DMS79 (cell line): Measurements from ENCODE around the gene TPO.

Experiments
- DNase-seq: peaks from one replicate; lab custom pipeline; 2025; lab: John Stamatoyannopoulos, UW

TPO gene

DNA sequence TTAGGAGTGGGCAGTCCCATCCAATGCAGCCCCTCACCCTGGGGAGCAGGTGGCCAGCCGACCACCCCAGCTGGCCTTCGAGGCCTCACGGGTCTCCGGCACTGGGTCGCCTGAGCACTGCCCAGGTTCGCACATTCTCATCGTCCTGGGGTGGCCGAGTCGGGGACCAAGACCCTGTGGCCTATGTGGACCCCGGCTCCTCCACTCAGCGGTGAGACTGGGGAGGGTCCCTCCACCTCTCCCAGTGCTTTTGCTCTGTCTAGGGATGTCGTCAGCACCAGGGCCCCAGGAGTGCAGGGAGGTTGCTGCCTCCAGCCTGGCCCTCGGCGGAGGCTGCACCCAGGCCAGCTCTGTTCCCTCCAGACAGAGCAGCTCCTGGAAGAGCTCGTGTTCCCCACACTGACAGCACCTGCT is 89.6 kb downstream of the TPO start:
- no peak for DNase-seq

DNA sequence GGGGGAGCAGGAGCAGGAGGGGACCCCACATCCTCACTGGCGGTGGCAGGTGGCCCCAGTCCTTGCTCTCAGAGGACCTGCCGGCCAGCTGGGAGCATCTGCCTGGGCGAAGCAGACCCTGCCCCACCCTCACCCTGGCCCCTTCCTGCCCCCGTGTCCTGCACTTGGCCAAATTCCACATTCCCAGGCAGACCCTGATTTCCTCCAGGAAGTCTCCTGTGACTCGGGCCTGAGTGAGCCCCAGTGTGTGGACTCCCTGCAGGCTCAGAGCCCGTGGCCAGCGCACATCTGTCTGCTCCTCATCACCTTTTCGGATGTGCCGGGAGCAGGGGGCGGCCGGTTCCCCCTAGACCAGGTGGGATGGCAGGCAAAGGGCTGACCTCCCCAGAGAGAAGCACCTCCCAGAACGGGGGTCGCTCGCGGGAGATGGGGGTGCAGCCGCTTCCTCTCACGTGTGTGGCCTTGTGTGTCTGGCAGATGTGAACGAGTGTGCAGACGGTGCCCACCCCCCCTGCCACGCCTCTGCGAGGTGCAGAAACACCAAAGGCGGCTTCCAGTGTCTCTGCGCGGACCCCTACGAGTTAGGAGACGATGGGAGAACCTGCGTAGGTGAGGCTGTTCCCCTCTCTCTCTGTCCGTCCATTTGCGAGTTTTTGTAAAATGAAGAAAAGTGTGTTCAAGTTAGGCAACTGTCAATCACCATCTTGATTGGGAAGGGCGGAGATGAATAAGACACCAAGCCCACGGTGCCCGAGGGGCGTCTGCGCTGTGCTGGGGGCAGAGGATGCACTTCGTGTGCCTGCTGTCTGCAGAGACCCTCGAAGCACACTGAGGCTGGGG is 90.4 kb downstream of the TPO start:
- DNase-seq = no peak

DNA sequence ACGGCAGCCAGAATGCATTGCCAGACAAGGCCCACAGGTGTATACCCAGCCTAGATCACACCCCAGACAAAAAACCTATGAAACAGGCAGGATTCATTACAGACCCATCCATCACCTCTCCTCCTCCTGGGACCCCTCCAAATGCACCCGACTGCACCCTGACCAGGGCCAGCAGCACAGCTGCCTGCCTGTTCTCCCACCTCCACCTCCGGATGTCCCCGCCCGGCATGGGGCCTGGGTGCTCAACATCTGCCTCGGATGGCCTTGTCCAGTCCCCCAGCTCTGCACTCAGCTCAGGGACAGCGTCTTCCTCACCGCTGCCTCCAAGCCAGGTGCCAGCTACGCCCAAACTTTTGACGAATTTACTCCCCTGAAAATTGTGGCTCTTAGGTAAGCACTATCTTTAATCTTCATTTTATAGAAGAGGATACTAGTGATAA is 91.1 kb downstream of the TPO start:
- no peak for DNase-seq

DNA sequence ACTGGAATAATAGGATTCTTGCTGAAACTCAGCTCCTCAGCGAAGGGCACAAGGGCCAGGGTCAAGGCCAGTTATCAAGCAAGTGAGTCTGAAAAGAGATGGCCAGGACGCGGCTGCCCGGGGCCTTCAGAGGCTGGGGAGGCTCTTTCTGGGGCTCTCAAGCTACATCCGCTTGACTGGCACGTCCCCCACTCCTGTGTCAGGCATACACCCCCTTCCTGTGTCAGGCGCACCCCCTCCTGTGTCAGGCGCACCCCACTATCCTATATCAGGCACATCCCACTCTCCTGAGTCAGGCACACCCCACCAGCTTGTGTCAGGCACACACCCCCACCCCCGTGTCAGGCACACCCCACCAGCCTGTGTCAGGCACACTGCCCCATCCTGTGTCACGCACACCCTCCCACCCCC is 91.8 kb downstream of the TPO start:
- DNase-seq = no peak

DNA sequence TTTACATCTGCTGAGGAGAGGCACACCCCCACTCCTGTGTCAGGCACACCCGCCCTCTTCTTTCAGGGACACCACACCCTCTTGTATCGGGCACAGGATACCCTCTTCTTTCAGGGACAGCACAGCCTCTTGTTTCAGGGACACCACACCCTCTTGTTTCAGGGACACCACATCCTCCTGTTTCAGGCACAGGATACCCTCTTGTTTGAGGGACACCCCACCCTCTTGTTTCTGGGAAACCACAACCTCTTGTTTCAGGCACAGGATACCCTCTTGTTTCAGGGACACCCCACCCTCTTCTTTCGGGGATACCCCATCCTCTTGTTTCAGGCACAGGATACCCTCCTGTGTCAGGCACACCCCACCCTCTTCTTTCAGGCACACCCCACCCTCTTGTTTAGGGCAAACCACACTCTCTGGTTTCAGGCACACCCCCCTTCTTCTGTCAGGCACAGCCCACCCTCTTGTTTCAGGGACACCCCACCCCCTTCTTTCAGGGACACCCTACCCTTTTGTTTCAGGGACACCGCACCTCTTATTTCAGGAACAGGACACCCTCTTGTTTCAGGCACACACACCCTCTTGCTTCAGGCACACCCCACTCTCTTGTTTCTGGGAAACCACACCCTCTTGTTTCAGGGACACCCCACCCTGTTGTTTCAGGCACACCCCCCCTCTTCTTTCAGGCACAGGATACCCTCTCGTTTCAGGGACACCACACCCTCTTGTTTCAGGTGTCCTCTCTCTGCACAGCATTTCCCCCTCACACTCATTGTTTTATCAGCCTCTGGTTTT is 96.2 kb downstream of the TPO start:
- DNase-seq = no peak

DNA sequence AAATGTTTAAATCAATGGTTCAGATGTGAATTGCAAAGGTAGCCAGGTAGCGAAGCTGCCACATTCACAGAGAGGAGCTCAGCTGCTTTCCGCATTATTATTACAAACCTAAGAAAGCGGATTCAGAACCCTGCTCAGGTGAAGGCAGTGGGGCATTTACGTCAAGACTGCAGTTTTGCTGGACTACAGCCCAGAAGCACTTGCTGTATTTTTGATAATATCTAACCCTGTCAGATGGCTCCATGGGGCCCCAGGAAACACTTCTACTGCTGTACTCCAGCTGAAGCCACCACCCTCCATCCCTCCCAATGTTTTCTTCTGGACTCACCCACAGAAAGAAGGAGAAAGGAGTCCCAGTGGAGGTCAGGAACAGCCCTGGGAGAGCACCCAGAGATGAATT is 96.9 kb downstream of the TPO start:
- DNase-seq = peak; percentile 21

DNA sequence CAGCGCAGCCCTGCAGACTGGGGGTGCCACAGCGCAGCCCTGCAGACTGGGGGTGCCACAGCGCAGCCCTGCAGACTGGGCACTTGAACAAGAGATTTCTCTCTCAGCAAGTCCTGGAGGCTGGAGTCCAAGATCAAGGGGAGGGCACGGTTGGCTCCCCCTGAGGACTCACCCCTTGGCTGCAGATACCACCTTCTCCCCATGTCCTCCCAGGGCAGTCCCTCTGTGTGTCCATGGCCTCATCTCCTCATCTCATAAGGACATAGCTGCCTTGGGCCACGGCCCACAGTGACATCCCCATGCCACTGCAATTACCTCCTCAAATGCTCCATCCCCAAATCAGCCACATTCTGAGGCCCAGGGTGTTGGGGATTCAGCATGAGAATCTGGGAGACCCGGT is 98.2 kb downstream of the TPO start:
- DNase-seq = no peak

DNA sequence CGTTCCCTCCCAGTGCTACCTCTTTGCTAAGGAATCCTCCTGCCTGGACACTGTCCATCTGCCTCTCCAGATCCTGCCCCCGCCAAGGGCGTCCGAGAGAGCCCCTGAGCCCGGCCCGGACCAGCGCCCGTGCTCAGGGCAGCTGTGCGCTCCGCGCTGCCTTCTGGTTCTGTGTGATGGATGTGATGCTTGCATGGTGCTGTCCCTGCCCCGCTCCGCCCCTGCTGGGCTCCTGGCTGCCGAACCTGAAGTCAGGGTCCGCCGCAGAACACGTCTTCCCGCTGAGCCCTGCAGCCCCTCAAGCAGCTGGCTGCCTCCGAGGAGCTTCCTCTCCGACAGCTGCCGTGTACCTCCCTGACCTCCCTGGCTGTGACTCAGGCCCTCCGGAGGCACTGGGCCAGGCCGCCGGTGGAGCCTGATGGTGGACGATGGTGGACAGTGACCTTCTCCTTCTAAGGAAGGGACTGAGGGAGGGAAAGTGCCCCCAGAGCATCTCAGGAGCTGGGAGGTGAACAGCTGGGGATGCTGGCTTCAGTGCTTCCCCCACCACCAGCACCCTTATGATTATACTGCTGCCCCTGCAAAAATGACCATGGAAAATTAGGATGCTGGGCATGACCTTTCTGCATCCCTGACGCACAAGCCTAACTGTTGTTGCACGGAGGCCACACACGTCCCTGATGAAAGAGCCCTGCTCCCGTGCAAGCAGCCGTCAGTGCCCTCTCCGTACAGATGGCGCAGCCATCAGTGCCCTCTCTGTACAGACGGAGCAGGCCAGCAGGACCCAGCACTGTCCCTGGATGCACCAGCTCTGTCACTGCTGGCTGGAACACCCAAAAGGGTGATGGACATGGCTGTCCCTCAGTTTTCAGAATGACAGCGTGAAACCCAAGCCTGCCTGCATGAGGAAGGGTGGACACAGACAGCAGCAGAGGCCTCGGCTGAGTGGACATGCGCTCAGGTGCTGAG is 99.3 kb downstream of the TPO start:
- no peak for DNase-seq

DNA sequence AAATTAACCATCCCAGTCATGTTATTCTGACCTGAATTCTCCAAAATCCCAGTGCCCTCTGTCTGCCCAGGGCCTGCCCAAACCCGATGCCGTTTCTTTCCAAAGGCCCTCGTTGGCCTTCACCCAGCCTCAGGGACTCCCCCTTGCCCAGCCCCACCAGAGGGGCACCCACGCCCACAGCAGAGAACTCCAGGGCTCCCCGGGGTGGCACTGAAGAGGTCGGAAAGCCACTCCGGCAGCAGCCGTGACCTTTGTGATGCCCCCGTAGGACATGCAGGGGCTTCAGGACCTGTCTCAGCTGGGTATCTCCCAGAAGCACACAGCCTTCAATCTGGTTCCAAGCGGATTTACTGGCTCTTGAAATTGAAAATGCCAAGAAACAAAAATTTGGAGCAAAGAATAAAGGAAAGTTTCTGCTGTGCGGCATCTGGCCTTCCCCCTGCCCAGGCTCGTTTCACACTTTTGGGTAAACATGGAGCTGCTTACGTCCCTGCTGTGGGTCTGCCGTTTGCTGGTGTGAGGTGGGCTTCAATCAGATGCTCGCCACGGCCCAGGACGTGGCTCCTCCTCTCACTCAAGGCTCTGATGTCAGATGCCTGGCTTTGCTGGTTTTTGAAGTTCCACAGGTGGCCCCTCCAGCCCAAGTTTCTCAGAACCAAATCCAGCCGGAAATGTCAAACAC is 101.3 kb downstream of the TPO start:
- no peak for DNase-seq

DNA sequence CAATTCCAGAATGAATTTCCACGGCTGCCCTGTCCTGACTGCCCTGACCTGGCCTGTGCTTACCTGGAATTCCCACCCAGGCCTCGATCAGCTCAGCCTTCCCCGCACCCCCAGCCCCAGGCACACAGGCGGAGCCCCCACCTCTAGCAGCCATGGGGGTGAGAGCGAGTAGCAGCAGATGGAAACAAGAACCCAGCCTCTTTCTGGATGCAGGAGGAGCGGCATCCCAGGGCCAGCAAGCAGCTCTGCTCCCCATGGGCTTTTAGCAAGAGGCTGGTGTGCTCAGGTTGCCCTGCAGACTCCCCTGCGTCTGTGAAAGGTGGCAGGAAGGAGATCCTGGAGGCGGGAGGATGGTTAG is 101.8 kb downstream of the TPO start:
- DNase-seq = no peak

DNA sequence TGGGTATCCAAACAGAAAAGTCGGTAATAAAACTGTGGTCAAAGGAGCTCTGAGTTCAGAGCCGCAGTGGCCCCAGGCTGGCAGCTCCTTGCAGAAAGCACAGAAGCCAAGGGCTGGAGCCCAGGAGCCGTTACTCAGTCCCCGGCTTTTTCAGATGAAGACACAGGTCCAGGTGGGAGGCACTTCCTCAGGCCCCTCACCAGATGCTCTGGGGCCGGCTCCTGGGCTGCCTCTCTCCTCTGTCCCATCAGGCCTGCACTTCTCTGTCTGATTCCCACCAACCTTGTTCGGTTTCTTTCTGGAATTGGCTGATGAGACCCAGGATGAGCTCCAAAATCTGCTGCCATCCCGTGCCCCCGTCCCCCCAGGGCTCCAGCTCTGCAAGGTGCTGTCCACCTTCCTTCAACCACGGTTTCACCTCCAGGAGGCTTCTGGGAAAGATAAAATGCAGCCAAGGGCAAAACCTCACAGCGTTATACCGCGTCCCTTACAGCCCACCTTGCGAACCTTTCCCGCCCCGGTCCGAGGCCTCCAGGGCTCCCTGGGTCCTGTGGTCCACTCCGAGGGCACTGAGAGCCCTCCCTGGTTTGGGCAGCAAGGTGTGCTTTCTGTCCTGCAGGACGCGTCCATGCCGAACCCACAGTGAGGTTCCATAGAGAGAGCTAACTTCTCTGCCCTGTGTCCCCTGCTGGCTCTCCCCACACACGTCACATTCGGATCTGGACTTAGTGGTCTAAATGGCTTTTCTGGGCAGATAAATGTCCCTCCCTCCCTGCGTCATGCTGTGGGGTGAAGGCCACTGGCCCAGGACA is 102.9 kb downstream of the TPO start:
- DNase-seq = no peak

DNA sequence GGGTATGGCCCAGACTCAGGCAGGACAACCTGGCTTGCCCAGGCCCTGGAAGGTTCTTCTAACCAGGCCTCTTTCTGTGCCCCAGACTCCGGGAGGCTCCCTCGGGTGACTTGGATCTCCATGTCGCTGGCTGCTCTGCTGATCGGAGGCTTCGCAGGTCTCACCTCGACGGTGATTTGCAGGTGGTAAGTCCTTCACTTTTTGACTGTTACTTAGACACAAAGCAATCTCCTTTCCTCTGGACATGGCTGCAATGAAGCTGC is 103.5 kb downstream of the TPO start:
- DNase-seq = no peak

DNA sequence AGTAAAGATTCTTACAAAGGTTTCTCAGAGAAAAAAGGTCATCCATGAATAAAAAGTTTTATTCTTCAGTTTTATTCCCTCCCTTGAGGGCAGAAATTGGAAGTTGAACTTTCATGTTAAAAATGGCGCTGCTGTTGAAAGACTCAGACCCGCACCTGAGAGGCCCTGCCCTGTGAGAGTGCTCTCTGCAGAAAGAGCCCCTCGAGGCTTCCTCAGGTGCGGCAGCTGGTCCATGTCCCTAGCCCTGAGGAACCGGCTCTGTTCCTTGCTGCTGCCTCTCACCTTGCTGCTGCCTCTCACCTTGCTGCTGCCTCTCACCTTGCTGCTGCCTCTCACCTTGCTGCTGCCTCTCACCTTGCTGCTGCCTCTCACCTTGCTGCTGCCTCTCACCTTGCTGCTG is 104.0 kb downstream of the TPO start:
- peak; percentile 16 for DNase-seq

DNA sequence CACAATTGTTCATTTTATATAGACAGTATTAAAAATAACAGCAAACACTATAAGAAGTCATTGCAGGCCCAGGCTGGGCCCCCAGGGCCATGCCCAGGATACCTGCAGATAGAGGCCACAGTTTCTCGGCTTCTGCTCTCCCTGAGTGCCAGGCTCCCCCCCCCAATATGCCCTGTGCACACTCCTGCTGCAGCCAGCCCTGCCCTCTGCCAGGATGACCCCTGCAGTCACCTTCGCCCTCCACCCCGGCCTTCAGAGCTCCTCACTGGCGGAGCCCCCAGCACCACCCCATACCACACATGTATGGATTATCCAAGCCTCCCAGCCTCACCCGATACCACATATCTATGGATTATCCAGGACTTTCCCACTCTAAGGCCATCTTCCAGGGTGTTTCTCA is 104.5 kb downstream of the TPO start:
- no peak for DNase-seq

DNA sequence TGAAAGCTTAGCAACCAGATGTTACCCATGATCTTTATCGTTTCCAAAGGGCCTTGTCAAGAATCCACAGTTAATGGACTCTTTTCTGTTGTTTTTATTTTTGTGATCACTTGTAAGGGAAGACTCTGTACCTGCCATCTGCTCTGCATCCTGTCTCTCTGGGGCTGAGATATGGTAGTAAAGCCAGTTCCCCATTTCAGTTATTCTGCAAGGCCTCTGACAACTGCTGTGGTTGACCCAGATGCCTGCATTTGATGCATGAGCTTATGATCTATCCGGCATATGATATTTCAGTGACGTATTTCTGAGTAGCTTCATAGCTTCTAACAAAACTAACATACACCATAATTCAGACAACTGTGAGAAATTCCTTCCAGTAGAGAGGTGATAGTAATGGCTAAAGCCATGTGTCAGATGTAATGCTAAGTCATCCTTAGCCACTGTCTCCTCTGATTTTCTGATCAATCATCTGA is 105.1 kb downstream of the TPO start:
- no peak for DNase-seq

DNA sequence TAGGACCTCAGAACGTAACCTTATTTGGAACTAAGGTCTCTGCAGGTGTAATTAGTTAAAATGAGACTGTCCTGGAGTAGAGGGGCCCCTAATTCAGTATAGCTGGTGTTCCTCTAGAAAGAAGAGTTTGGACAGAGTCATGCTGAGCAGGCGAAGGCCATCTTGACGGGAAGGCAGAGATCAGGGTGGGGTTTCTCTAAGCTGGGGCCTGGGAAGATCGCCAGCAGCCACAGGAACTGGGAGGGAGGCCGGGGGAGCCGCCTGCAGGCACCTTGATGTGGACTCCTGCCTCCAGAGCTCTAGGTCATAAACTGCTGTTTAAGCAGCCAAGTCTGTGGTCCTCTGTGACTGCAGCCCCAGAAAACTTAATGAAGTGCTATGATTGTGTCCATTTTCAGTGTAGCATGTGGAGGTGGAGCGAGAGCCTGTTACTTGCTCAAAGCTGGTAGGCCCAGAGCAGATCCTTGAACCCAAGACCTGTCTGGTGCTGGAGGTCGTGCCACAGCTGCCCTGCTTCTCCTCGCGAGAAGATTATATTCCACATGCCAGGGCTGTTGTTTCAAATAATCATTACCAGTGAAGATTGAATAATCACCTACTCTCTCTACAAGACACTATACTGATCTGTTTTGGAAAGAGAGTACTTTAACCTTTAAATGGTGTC is 105.7 kb downstream of the TPO start:
- DNase-seq = peak; percentile 19

DNA sequence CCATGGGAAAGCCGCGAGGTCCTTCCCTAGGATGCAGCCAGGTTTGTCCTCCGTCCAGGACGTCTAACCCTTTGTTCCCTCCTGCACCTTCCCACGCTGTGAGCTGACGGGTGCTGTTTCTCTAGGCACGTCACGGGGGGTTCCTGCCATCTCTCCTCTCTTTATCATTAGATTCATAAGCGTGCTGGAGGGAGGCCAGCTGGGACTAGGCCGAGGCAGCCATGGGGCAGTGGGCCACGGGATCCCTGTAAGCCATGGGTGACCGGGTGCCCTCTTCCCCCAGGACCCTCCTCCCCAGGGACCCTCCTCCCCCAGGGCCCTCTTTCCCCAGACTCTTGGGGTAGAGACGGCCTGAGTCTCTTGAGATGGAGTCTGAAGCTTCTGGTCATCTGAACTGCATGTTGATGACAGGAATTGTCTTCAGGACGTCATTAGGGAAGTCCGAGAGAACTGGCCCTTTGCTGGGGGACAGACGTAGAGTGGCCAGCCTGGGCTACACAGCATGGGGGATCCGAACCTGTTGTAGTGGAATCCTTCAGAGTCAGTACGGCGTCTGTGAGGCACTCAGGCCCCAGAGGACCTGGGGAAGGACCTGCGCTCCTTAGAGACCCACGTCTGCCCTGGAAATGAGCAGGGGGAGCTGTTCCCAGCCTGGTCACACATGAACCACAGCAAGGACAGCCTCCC is 108.1 kb downstream of the TPO start:
- no peak for DNase-seq

DNA sequence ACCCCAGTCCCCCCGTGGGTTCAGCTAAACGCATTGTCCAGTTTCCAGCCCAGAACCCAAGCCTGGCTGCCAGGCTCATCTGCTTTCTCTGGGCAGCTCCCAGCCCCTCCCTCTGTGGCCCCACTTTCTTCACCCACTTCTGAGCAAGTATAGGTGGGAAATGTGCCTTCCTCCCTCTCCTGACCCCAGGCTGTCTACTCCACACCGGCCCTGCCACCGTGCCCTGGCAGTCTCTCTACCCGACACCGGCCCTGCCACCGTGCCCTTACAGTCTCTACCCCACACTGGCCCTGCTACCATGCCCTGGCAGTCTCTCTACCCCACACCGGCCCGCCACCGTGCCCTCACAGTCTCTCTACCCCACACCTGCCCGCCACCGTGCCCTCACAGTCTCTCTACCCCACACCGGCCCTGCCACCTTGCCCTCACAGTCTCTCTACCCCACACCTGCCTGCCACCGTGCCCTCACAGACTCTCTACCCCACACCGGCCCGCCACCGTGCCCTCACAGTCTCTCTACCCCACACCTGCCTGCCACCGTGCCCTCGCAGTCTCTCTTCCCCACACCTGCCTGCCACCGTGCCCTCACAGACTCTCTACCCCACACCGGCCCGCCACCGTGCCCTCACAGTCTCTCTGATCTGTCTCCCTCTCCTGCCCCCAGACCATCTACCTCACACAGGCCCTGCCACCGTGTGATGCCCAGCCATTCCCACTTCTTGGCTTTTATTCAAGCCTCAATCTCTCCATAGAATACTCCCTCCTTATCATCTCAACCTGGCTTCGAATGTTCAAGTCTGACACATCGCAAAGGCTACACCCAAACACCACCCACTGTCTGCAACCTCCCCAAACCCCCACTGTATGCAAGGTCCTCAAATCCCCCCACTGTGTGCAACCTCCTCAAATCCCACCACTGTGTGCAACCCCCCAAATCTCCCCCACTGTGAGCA is 108.9 kb downstream of the TPO start:
- no peak for DNase-seq
